ENCODE results near the gene MACO1.
"Not testable (repeated sequence)": the region's sequence is repeated elsewhere in the genome, so short reads cannot be mapped to it uniquely, and the experiment has no call there.

MACO1 gene

GRCh38 chr1:25487628-25488027 lies 56.9 kb downstream of the MACO1 start:
- DNase-seq (ENCODE audit: low read depth), result no peak

GRCh38 chr1:25492323-25492722 lies 61.6 kb downstream of the MACO1 start:
- no peak for DNase-seq (ENCODE audit: low read depth)

- DNase-seq (ENCODE audit: low read depth), result no peak
These were observed 64.3 kb downstream of the MACO1 start for GRCh38 chr1:25494952-25495351.

- DNase-seq (ENCODE audit: low read depth), result no peak
These were observed 70.0 kb downstream of the MACO1 start for GRCh38 chr1:25500694-25501093.

- DNase-seq (ENCODE audit: low read depth), result no peak
These were observed 70.8 kb downstream of the MACO1 start for GRCh38 chr1:25501235-25502058.

- DNase-seq (ENCODE audit: low read depth), result no peak
These were observed 72.3 kb downstream of the MACO1 start for GRCh38 chr1:25502957-25503356.

GRCh38 chr1:25503551-25504426 lies 73.1 kb downstream of the MACO1 start:
- no peak for DNase-seq (ENCODE audit: low read depth)

GRCh38 chr1:25504706-25505595 lies 74.3 kb downstream of the MACO1 start:
- no peak for DNase-seq (ENCODE audit: low read depth)

- no peak for DNase-seq (ENCODE audit: low read depth)
These were observed 75.1 kb downstream of the MACO1 start for GRCh38 chr1:25505656-25506385.

- DNase-seq (ENCODE audit: low read depth), result not testable (repeated sequence)
These were observed 76.1 kb downstream of the MACO1 start for GRCh38 chr1:25506566-25507463.

GRCh38 chr1:25513666-25514065 lies 83.0 kb downstream of the MACO1 start:
- no peak for DNase-seq (ENCODE audit: low read depth)

GRCh38 chr1:25515033-25515432 lies 84.3 kb downstream of the MACO1 start:
- no peak for DNase-seq (ENCODE audit: low read depth)

GRCh38 chr1:25516686-25517085 lies 86.0 kb downstream of the MACO1 start:
- no peak for DNase-seq (ENCODE audit: low read depth)

GRCh38 chr1:25517476-25518394 lies 87.0 kb downstream of the MACO1 start:
- DNase-seq (ENCODE audit: low read depth), result no peak

- DNase-seq (ENCODE audit: low read depth), result no peak
These were observed 88.9 kb downstream of the MACO1 start for GRCh38 chr1:25519624-25520023.

- peak; percentile 57 for DNase-seq (ENCODE audit: low read depth)
These were observed 89.9 kb downstream of the MACO1 start for GRCh38 chr1:25520446-25521061.

- DNase-seq (ENCODE audit: low read depth), result no peak
These were observed 91.4 kb downstream of the MACO1 start for GRCh38 chr1:25522031-25522655.

GRCh38 chr1:25523542-25523941 lies 92.8 kb downstream of the MACO1 start:
- no peak for DNase-seq (ENCODE audit: low read depth)
